NCI-H446 (cell line): Measurements from ENCODE around the gene CEBPE.
A peak's percentile ranks its signal among the peaks of the same experiment; 100 is the strongest.

Source experiments
- DNase-seq, 2 experiments: peaks; one replicate each; lab custom pipeline; 2025; lab: John Stamatoyannopoulos, UW

Gene CEBPE

GRCh38 chr14:23143911-23144310 is 24.9 kb upstream of the CEBPE start:
- no peak for DNase-seq

DNA sequence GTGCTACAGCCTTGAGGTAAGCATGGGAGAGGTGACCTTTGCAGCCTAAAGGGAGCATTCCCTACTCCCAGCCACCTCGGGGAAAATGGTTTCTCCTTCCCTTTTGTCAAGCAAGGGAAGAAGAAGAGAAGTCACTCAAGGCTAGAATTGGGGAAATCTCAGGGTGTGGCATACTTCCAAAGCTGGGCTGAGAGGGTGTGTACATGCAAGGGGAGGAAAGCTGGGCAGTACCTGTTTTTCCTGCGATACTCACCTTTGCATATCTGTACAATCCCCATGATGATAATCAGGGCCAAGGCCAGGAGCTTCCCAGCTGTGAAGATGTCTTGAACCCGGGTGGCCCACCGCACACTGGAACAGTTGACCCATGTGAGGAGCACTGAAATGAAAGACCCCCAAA is 23.8 kb upstream of the CEBPE start:
- DNase-seq, result no peak

DNA sequence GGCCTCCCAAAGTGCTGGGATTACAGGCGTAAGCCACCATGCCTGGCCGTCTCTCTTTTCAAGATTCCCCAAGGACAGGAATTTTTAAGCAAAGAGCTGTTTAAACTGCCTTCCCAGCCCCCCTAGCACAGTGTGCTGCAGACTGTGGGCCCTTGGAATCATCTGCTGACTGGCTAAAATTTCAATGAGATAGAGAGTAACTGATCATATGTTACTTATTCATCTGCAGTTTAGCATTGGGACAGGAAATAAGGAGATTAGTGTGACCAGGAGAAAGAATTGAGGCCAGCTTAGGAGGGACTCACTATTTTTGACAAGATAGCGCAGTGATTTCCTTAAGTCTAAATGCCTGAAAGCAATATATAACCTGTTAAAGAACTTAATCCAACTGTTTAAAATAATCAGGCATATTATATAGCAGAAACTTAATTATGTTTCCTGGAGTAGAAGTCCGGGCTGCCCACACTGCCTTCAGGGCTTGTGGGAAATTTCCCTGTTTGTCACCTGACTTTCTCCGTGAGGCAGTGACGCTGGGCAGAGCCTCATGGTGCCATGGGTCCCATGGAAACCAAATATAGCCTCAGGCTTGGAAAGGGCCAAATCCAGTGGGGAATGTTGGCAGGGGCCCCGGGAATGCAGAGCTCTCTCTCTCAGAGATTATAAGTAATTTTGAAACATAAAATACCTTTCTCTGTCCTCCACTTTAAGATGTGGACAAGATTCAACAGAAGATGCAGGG is 22.8 kb upstream of the CEBPE start:
- peak; percentile 72 to 74 for DNase-seq

DNA sequence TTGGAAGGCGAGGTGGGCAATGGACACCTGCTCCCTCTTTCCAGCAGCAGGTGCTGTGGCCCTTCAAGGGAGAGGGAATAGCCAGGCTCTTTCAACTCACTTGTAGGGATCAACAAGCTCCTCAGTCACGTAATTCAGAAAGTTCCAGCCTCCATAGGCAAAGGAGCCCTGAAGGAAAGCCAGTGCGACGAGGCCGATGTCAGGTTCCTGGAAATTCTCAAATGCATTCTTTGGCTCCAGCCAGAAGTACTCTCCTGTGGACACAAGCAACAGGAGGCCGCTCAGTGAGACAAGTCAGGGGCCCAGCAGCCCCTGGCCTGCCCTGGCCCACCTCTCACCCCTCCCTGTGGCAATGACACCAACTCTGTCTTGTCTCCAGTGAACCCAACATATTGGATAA is 21.3 kb upstream of the CEBPE start:
- no peak for DNase-seq

- DNase-seq, result no peak
These were observed 20.8 kb upstream of the CEBPE start for GRCh38 chr14:23139874-23140273.

DNA sequence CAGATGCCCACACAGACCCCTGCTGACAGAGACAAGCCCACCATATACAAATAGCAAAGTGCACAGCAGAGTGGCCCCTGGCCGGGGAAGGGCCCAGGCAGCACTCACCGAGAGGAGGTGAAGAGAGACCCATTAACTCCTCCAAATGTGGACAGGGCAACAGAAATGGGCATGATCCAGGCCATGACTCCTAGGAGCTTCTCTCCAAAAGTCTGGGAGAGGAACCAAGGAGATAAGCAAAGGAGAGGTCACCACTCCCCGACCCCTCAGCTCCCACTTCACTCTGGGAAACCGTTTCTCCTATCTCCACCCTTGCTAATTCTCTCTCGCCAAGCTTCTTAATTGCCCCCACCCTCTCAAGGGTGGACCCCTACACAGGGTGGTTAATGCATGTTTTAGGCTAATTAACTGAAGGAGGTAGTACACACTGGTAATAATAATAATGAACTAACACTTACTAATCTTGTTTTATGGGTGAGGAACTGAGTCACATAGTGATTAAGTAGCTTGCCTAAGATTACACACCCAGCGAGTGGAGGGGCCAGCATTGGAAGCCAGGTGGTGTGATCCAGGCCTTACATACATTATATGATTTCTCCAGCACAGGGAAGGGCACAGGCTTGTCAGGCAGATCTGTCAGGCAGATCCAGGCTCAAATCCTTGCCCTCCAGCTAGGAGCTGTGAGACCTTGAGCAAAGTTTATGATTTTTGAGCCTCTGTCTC is 18.9 kb upstream of the CEBPE start:
- DNase-seq, result no peak

DNA sequence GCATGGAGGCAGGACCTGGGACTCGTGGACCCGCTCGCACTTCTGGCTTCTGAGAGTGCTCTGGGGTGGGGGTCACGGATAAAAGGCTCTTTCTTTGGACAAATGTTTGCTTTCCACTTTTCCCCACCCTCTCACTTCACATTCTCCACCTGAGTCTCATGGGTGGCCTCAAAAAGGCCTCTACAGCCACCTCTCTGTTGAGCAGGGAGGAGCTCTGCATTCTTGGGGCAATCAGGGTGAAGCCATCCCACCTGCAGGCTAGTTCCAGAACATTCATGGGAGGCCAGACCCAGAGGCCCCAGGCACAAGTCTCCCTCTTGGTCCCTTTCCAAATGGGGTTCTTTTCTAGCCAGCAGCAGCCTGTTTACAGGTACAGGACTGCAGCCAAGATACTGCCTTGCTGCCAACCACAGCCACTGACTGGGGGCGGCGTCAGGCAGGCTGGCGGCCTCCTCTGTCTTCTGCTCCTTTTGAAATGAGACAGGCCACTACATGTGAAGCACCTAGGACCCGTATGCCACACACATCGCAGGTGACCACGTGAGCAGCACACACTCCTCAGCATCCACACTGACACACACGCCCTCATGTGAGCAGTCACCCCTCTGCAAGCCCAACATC is 18.2 kb upstream of the CEBPE start:
- peak in 1 of 2 experiments; percentile 57 for DNase-seq

DNA sequence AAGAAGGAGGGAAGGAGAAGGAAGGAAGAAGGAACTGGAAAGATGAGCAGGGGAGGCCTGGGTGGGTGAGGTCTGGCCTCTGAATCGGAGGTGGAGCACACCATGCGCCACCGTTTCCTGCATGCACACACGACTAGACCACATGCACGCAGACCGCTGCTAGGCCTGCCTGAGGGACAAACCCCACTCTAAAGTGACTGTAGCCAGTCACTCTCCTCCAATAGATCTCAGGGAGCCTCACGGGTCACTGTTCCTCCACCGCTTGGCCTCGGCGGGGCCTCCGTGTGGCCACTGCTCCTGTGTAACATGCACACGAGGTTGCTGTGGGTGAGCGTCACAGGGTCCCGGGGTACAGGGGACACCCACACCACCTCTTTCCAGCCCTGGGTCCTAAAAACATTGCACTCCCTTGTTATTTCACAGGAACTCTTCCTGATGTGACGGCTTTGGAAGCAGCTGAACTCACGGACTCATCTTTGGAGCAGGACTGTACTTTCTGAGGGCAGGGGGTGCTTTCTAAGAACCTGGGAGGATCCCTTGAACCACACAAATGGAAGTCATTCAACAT is 17.6 kb upstream of the CEBPE start:
- no peak for DNase-seq

DNA sequence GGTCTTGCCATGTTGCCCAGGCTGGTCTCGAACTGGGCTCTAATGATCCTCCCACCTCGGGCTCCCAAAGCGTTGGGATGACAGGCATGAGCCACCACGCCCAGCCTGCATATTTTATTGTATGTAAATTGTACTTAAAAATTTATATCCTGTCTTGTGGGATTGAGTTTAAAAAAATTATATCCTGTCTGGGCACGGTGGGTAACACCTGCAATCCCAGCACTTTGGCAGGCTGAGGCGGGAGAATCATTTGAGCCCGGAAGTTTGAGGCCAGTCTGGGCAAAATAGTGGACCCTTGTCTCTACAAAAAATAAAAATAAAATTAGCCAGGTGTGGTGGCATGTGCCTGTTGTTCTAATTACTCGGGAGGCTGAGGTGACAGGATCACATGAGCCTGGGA is 13.9 kb upstream of the CEBPE start:
- DNase-seq, result no peak

DNA sequence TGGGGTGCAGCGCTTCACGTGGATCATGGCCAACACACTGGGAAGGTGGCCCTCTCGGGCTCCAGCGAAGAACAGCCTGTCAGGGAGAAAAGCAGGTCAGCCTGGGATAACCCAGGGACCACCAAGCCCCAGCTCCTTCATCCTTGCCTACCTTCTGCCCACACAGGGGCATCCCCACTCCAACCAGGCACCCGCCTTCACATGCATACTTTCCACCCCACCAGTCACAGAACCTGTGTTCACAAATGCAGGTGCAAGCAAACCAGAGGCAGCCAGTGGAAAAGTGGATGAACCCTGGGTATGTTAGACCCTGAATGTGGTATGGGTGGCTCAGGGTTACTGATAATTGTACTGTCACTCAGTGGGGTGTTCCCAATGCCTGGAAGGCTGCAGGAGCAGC is 12.4 kb upstream of the CEBPE start:
- DNase-seq, result no peak

GRCh38 chr14:23130871-23131270 is 11.8 kb upstream of the CEBPE start:
- DNase-seq, result no peak

- DNase-seq, result no peak
These were observed 10.8 kb upstream of the CEBPE start for GRCh38 chr14:23129759-23130316.

DNA sequence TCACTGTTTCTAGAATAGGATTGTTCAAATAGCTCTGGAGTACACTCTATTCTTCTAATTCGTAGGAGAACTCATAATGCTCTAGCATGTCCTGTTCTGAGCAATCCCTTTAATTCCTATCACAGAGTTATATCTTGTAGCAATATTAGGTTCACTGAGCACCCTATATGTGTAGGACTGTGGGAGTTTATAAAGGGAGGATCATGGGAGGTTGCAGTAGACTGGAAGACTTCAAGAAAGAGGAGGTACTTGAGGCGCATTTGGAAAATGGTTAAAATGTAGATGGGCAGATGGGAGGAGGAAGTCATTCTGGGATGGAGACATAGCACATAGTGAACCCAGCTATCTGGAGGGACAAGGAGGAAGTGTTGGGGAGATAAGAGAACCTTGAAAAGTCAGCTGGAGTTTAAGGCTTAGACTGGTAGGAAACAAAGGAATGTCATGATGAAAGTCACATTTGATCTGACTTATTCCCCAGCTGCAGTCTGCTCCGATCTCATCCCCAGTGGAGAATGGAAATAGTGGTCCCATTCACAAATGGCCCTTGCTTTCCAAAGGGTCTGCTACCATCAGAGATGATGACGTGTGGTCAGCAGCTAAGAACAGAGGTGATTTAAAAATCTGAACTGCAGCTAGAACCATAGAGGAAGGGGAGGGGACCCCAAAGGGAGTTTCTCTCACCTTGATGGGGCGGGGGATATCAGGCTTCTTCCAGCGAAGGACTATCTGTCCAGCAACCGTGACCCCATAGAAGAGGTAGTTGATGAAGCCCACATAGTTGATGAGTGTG is 10.1 kb upstream of the CEBPE start:
- DNase-seq, result no peak

GRCh38 chr14:23127861-23128260 is 8.8 kb upstream of the CEBPE start:
- no peak for DNase-seq

GRCh38 chr14:23126548-23127278 is 7.7 kb upstream of the CEBPE start:
- DNase-seq, result no peak

- no peak for DNase-seq
These were observed 7.0 kb upstream of the CEBPE start for GRCh38 chr14:23125933-23126524.

GRCh38 chr14:23125011-23125410 is 6.0 kb upstream of the CEBPE start:
- no peak for DNase-seq

DNA sequence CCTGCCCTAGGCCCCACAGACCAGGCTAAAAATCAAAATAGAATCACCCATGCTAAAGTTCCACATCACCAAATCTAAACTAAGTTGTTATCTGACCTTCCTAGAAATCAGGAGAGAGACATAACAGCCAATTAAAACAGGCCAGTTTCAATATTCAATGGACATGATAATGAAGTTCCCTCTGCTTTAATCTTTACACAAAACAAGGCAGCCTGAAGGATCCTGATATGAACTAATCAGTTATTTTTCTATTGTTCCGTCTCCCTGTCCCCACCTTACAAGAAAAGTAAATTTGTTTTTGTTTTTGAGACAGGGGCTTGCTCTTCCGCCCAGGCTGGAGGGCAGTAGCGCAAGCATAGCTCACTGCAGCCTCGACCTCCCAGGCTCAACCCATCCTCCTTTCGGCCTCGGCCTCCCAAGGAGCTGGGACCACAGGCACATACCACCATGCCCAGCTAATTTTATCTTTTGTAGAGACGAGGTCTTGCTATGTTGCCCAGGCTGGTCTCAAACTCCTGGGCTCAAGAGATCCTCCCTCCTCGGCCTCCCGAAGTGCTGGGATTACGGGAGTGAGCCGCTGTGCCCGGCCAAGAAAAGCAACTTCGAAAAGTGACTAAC is 5.4 kb upstream of the CEBPE start:
- DNase-seq, result no peak

DNA sequence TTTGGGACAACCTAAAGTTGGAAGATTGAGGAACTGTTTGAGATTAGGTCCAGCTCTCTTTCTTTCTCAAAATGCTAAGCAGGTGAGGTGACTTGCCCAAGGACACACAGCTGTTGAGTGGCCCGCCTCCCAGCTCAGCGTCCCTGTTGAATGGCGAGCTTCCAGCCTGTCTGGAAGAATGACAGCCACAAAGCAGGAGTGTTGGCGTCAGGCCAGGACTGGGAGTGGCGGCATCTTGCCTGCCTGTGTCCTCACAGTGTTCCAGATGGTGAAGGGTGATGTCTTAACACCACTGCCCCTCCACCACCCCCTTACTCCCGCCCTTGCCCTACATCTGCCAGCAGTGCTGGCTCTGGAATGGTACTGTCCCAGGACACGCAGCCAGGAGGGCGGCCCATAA is 4.4 kb upstream of the CEBPE start:
- peak; percentile 77 to 91 for DNase-seq

DNA sequence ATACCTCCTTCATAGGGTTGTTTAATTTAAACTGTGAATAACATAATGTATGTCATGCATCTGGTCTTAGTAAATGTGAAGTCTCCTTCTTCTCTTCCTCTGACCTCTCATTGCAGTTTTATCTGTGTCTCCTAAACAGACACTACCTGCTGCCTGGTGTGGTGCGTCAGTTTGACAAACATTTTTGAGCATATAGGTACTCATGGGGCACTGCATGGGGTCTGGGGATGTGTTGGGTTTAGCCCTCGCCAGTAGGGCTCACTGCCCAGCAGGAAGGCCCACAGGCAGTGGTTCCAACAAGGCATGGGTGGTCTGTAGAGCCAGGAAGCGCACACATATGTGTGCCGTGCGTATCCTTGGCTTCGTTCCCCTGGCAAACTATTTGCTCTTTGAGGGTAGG is 3.0 kb upstream of the CEBPE start:
- no peak for DNase-seq
